Measurements from ENCODE around the gene SRP68.

Gene SRP68

GRCh38 chr17:76103274-76104139, 31.2 kb upstream of the SRP68 start, which contains the start of gene EXOC7:
TSS of gene EXOC7 (minus strand) at chr17:76103787. CDS start at chr17:76103692, 95 bp downstream.
- Histone ChIP-seq H3K4me3 (replicated peaks; ENCODE audit: insufficient read depth, low read length) (peak within 1 kb of the TSS; percentile 89), H3K27me3 (ENCODE audit: insufficient read depth, poor library complexity, severe bottlenecking) (no peaks in the 10 kb centered on the region), H3K27ac (replicated peaks) (peak within 1 kb of the TSS; percentile 83)
- peak; percentile 85 to 91 for DNase-seq (ENCODE audit: low read depth in 1 of 2, low spot score in 1 of 2)
- peak; percentile 92 for TF ChIP-seq SPI1 (IDR thresholded peaks at IDR 0.05; ENCODE audit: borderline replicate concordance, low read depth)
- peak; percentile 97 for TF ChIP-seq POLR2AphosphoS5 (IDR thresholded peaks at IDR 0.05; ENCODE audit: low read depth)
- peak; percentile 65 for TF ChIP-seq GABPA (IDR thresholded peaks at IDR 0.05; ENCODE audit: low read depth)
- peak; percentile 62 for TF ChIP-seq REST (IDR thresholded peaks at IDR 0.05; ENCODE audit: insufficient replicate concordance, low read depth)
- no peak for TF ChIP-seq CTCF (IDR thresholded peaks at IDR 0.05; ENCODE audit: insufficient read depth, low read length)

DNA sequence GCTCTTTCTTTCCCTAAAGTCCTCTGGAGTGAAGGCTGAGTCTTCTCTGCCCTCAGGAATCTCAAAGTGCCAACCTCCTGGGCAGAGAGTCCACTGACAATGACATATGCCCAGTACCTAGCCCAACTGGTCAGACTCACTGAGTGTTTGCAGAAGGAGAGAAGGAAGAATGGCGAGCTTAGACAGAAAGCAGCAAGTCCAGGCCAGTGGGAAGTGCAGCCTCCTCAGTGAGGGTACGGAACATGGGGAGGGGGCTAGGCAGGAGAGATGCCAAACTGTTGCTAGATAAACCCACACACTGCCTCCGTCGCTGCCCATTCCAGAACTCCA, 30.6 kb upstream of the SRP68 start:
- no peak for DNase-seq (ENCODE audit: low read depth in 1 of 2, low spot score in 1 of 2)
- no peak for TF ChIP-seq POLR2AphosphoS5 (IDR thresholded peaks at IDR 0.05; ENCODE audit: low read depth)
- TF ChIP-seq CTCF (IDR thresholded peaks at IDR 0.05; ENCODE audit: insufficient read depth, low read length), result no peak
- TF ChIP-seq REST (IDR thresholded peaks at IDR 0.05; ENCODE audit: insufficient replicate concordance, low read depth), result no peak
- TF ChIP-seq GABPA (IDR thresholded peaks at IDR 0.05; ENCODE audit: low read depth), result no peak
- TF ChIP-seq SPI1 (IDR thresholded peaks at IDR 0.05; ENCODE audit: borderline replicate concordance, low read depth), result no peak
- H3K4me3 ChIP-seq (replicated peaks; ENCODE audit: insufficient read depth, low read length), result peak overlapping the region; percentile 89
- H3K27ac ChIP-seq (replicated peaks), result peak overlapping the region; percentile 83
- H3K27me3 ChIP-seq (ENCODE audit: insufficient read depth, poor library complexity, severe bottlenecking), result no peaks in the 10 kb centered on the region

DNA sequence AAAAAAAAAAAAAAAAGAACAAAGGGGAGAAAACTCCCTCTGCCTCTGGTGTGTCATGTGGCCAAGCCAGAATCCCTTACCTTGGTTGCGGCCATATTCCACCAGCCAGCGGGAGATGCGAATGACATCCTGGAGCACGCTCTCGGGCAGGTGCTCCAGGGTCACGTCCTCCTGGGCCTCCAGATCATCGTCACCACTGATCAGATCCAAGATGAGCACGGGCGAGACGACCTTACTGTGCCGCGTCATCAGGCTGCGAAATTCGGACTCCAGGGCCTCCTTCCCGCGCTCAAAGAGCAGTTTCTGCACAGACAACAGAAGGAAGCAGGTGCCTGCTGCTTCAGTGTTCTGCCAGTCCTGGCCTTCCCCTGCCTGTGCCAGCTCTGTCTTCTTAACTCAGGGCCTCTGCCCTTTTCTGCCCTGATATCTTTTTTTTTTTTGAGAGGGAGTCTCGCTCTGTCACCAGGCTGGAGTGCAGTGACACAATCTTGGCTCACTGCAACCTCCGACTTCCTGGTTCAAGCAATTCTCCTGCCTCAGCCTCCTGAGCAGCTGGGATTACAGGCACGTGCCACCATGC, 25.5 kb upstream of the SRP68 start:
- no peak for TF ChIP-seq GABPA (IDR thresholded peaks at IDR 0.05; ENCODE audit: low read depth)
- no peak for TF ChIP-seq CTCF (IDR thresholded peaks at IDR 0.05; ENCODE audit: insufficient read depth, low read length)
- no peak for TF ChIP-seq POLR2AphosphoS5 (IDR thresholded peaks at IDR 0.05; ENCODE audit: low read depth)
- no peak for TF ChIP-seq SPI1 (IDR thresholded peaks at IDR 0.05; ENCODE audit: borderline replicate concordance, low read depth)
- TF ChIP-seq REST (IDR thresholded peaks at IDR 0.05; ENCODE audit: insufficient replicate concordance, low read depth), result no peak
- Histone ChIP-seq H3K27me3 (ENCODE audit: insufficient read depth, poor library complexity, severe bottlenecking) (no peaks in the 10 kb centered on the region), H3K27ac (replicated peaks) (no peak overlapping the region), H3K4me3 (replicated peaks; ENCODE audit: insufficient read depth, low read length) (no peak overlapping the region)
- DNase-seq (ENCODE audit: low read depth in 1 of 2, low spot score in 1 of 2), result no peak
